Gastroesophageal sphincter (tissue), 4 donors: ENCODE results near the gene SAMD14. TPM values are rescaled to one million over a fixed set of nuclear protein-coding genes. Genes with fewer than 3 reads are reported as not detected.

Source experiments
- ATAC-seq: fragments of 150-250 bp; one replicate; pipeline ENCODE4 v1.9.1; 2016; ENCODE audit warnings: mild to moderate bottlenecking, moderate library complexity
- H3K27ac ChIP-seq, 4 donors: fragments of 200-600 bp; sonication (generic) in 3 of 4; 1 replicate in 3 of 4; 2 replicates in 1 of 4; pipeline ENCODE4 v1.5.1; 2016 to 2019
- H3K27me3 ChIP-seq: fragments of 200-600 bp; sonication (generic); one replicate; pipeline ENCODE4 v1.5.1; 2019
- H3K36me3 ChIP-seq, 2 donors: fragments of 200-600 bp; sonication (generic); one replicate each; pipeline ENCODE4 v1.5.1; 2019; ENCODE audit warnings: control low read depth in 1 of 2
- H3K4me1 ChIP-seq, 3 donors: fragments of 200-600 bp; sonication (generic); 1 replicate in 2 of 3; 2 replicates in 1 of 3; pipeline ENCODE4 v1.5.1; 2016 to 2019; ENCODE audit warnings: control low read depth in 2 of 3
- H3K4me3 ChIP-seq, 2 donors: fragments of 200-600 bp; sonication (generic); one replicate each; pipeline ENCODE4 v1.5.1; 2019; ENCODE audit warnings: mild to moderate bottlenecking in 1 of 2, moderate library complexity in 1 of 2
- H3K9me3 ChIP-seq, 3 donors: fragments of 200-600 bp; sonication (generic); one replicate each; pipeline ENCODE4 v1.5.1; 2017 to 2019; ENCODE audit warnings: control low read depth in 2 of 3
- CTCF ChIP-seq, 4 experiments: fragments of 200-600 bp in 2 of 4; fragments of 450-650 bp in 2 of 4; sonication (generic) in 1 of 4; IDR thresholded peaks; one replicate each; pipeline ENCODE4 v1.5.1; 2017 to 2019; ENCODE audit warnings: antibody characterized with exemption in 4 of 4, mild to moderate bottlenecking in 2 of 4, moderate library complexity in 2 of 4
- EP300 ChIP-seq: sonication (generic); formaldehyde crosslinking; IDR thresholded peaks from one replicate; pipeline ENCODE4 v1.6.1; 2017; ENCODE audit warnings: antibody characterized with exemption, mild to moderate bottlenecking
- POLR2A ChIP-seq, 2 donors: fragments of 450-650 bp; IDR thresholded peaks; one replicate each; pipeline ENCODE4 v1.6.1; 2017; ENCODE audit warnings: antibody characterized with exemption in 2 of 2, mild to moderate bottlenecking in 2 of 2, moderate library complexity in 1 of 2
- POLR2AphosphoS5 ChIP-seq: sonication (generic); formaldehyde crosslinking; IDR thresholded peaks from one replicate; pipeline ENCODE4 v1.6.1; 2017; ENCODE audit warnings: antibody characterized with exemption
- WGBS, 2 donors: methylation state at CpG; one replicate each; pipeline ENCODE4 v1.1.5; 2018; ENCODE audit warnings: low coverage in 1 of 2; 5-methylcytosine and 5-hydroxymethylcytosine counted together
- total RNA-seq, 4 donors: library from RNA; depleted of rRNA; stranded (reverse); fragments of >200 nt; gene quantifications; one replicate each; pipeline ENCODE4 v1.1.0, GENCODE V29; 2016

The SAMD14 gene
- total RNA-seq, 4 donors from 2014 or later, result 1.3 to 2.8 (median 2.3) TPM

- WGBS, 2 donors, result 84% methylated on average over 8 of the region's 16 CpGs; no CpG with 5 or more reads in 1 of the 2 donors
- ATAC-seq, result no peak
- Histone ChIP-seq H3K9me3 (no peaks in the 10 kb centered on the region), H3K4me3 (no peak overlapping the region), H3K36me3 (peaks cover 0 to 94% of the 10 kb centered on the region in 2 donors), H3K27me3 (no peaks in the 10 kb centered on the region), H3K4me1 (peaks cover 0 to 63% (median 21%) of the 10 kb centered on the region in 3 donors), H3K27ac (peak overlapping the region in 3 of 4 donors; percentile 0 to 50 (median 27))
- TF ChIP-seq POLR2AphosphoS5 (no peak), EP300 (no peak), POLR2A (IDR thresholded peaks at IDR 0.05) (no peak), CTCF (IDR thresholded peaks at IDR 0.05) (no peak)
Observed at GRCh38 chr17:50141026-50141744, 11.2 kb upstream of the SAMD14 start.

DNA sequence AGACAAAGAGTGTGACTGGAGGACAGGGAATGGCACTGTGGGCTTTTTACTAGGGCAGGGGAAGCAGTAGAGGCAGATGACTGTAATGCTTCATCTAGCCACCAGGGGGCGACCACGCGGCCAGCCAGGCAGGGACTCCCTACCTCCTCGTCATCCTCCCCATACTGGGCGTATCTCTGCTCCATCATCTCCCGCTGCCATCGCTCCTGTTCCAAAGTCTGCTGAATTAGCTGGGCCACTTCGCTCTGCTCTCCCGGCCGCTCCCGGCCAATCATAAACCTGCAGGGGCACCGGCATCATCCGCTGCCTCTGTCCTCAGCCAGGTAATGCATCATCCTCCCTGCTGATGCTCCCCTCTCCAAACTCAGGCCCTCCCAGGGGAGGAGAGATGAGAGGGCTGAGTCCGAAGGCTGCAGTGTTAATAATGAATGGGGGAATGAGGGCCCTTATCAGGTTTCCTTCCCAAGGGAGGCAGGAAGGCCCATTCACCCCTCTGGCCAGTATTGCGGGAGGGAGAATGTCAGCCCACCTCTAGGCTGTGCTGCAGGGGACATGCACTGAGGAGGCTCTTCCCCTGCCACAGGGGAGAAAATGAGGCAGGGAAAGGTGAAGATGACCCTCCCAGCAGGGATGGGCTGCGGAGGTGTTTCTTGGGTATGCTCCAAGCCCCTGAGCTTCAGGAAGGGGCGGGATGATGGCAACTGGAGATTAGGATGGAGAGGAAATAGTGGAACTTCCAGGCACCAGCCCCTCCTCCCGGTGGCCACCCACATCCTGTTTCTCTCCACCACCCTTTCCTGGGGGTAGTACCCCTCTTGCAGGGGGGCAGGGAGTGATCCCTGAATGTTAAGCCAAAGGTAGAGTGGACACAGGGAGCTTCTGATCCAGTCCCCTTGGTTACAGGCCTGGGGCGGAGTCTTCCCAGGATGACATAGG lies 10.3 kb upstream of the SAMD14 start:
- peak; percentile 81 for ATAC-seq
- Histone ChIP-seq H3K27me3 (no peaks in the 10 kb centered on the region), H3K27ac (peak overlapping the region in 3 of 4 donors; percentile 27 to 50 (median 46)), H3K4me3 (no peak overlapping the region), H3K9me3 (no peaks in the 10 kb centered on the region), H3K4me1 (peaks cover 0 to 53% (median 11%) of the 10 kb centered on the region in 3 donors), H3K36me3 (peaks cover 0 to 100% of the 10 kb centered on the region in 2 donors)
- WGBS, 2 donors, result 75% methylated on average over 3 to 5 of the region's 19 CpGs
- no peak for TF ChIP-seq EP300
- peak; percentile 30 for TF ChIP-seq POLR2AphosphoS5
- peak in 3 of 4 experiments; percentile 97 for TF ChIP-seq CTCF (IDR thresholded peaks at IDR 0.05)
- TF ChIP-seq POLR2A (IDR thresholded peaks at IDR 0.05), result no peak

DNA sequence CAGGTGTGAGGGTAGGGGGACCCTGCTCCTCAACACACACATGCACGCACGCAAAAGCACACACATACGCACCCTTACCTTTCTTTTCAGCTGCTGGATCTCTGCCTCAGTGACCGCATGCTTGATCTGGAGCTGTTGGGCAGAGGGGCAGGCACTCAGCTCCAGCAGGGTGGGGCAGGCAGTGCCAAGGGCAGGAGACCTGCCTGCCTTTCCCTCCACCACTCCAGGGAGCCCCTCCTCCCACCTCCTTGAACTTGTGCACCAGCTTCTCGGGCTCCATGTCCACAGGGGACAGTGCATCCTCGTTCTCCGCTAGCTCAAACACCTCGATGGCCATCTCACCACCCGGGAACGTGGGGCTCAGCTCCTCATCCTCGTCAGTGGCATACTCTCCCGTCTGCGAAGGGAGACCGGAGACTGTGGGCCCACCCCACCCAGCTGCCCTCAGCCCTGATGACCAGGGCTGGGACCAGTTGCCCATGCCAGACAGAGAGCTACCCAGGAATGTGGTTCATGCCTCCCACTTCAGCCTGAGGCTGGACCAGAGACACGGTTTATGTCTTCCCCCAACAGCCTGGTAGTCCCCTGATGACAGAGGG lies 9.3 kb upstream of the SAMD14 start:
- WGBS, 2 donors, result 67 to 89% methylated on average over 3 of the region's 15 CpGs
- Histone ChIP-seq H3K27me3 (no peaks in the 10 kb centered on the region), H3K4me1 (peaks cover 0 to 46% (median 7%) of the 10 kb centered on the region in 3 donors), H3K9me3 (no peaks in the 10 kb centered on the region), H3K36me3 (peaks cover 0 to 100% of the 10 kb centered on the region in 2 donors), H3K4me3 (no peak overlapping the region), H3K27ac (peak overlapping the region in 2 of 4 donors; percentile 46 to 50)
- TF ChIP-seq EP300, result no peak
- TF ChIP-seq CTCF (IDR thresholded peaks at IDR 0.05), result no peak
- TF ChIP-seq POLR2AphosphoS5, result no peak
- TF ChIP-seq POLR2A (IDR thresholded peaks at IDR 0.05), result no peak
- ATAC-seq, result no peak

GRCh38 chr17:50137042-50137441 lies 7.1 kb upstream of the SAMD14 start:
- ATAC-seq, result no peak
- H3K4me3 ChIP-seq, result no peak overlapping the region
- peaks cover 3 to 50% (median 20%) of the 10 kb centered on the region in 3 donors for H3K4me1 ChIP-seq
- TF ChIP-seq EP300, result no peak
- no peak overlapping the region for H3K27ac ChIP-seq
- no peaks in the 10 kb centered on the region for H3K9me3 ChIP-seq
- WGBS, 2 donors, result 53 to 71% methylated on average over 1 to 2 of the region's 4 CpGs
- H3K27me3 ChIP-seq, result no peaks in the 10 kb centered on the region
- H3K36me3 ChIP-seq, result peaks cover 0 to 80% of the 10 kb centered on the region in 2 donors

- no peak overlapping the region for H3K4me3 ChIP-seq
- 90 to 100% methylated on average over 1 to 8 of the region's 11 CpGs for WGBS, 2 donors
- H3K36me3 ChIP-seq, result peaks cover 0 to 71% of the 10 kb centered on the region in 2 donors
- H3K27ac ChIP-seq, result no peak overlapping the region
- TF ChIP-seq POLR2A (IDR thresholded peaks at IDR 0.05) (no peak), POLR2AphosphoS5 (no peak), EP300 (no peak), CTCF (IDR thresholded peaks at IDR 0.05) (no peak)
- no peaks in the 10 kb centered on the region for H3K9me3 ChIP-seq
- ATAC-seq, result no peak
- H3K4me1 ChIP-seq, result peaks cover 3 to 43% (median 20%) of the 10 kb centered on the region in 3 donors
- H3K27me3 ChIP-seq, result no peaks in the 10 kb centered on the region
Observed at GRCh38 chr17:50136096-50136687, 6.2 kb upstream of the SAMD14 start.
